HepG2 (cell line): Measurements from ENCODE around the gene NUP153. TPM values are rescaled to one million over a fixed set of nuclear protein-coding genes. Genes with fewer than 3 reads are reported as not detected.
A peak's percentile ranks its signal among the peaks of the same experiment; 100 is the strongest.

ENCODE experiments used
- ATAC-seq: fragments of 200-7000 bp; cut with Tn5 transposase; 3 replicates; pipeline ENCODE4 v1.9.1; 2020; ENCODE audit warnings: mild to moderate bottlenecking, moderate library complexity
- BruUV-seq: library from RNA; stranded (reverse); fragments of 400-500 nt; replicated peaks from 2 replicates; lab custom pipeline; 2021; lab: Mats Ljungman, UMichigan
- CTCF ChIA-PET: fragments of 300-600 bp; formaldehyde crosslinking; extraction: SDS; loops from one replicate; lab custom pipeline; 2021; ENCODE audit warnings: low total read pairs, inconsistent platforms, low intra/inter-chr PET ratio; lab: Yijun Ruan, JAX
- POLR2A ChIA-PET: fragments of 350-600 bp; sonication (Branson Sonifier 250); formaldehyde crosslinking; loops from one replicate; lab custom pipeline; 2020; ENCODE audit warnings: antibody characterized with exemption, inconsistent platforms; lab: Yijun Ruan, JAX
- DNase-seq: peaks from one replicate; pipeline ENCODE4 v3.0.0-alpha.2; 2015; ENCODE audit warnings: low spot score
- FAIRE-seq: peaks from 3 replicates; lab custom pipeline; 2011; peaks lifted over from hg19 to GRCh38; lab: Jason Lieb, UNC
- H2AFZ ChIP-seq: one replicate; pipeline ENCODE4 v1.6.1; 2011; ENCODE audit warnings: low read length, inconsistent platforms
- H3K27ac ChIP-seq: fragments of 300-600 bp; 3 replicates; pipeline ENCODE4 v1.8.0; 2011; ENCODE audit warnings: mixed run types, mild to moderate bottlenecking, mixed read lengths, low read length, inconsistent platforms; ENCODE audit not compliant: insufficient read depth; ENCODE audit errors: extremely low read length
- H3K27me3 ChIP-seq, 2 experiments: fragments of 200-600 bp in 1 of 2; 2 replicates in 1 of 2; 3 replicates in 1 of 2; pipeline versions ENCODE4 v1.6.0 to v1.8.0; 2011; ENCODE audit warnings: low read length in 2 of 2, mild to moderate bottlenecking in 2 of 2, moderate library complexity in 2 of 2, inconsistent platforms in 1 of 2; ENCODE audit not compliant: insufficient read depth in 2 of 2, control insufficient read depth in 1 of 2
- H3K36me3 ChIP-seq, 2 experiments: fragments of 200-600 bp in 1 of 2; replicated peaks in 1 of 2; 2 replicates in 1 of 2; 3 replicates in 1 of 2; pipeline versions ENCODE4 v1.5.1 to v1.8.0; 2011; ENCODE audit warnings: low read length in 2 of 2, inconsistent platforms in 1 of 2; ENCODE audit not compliant: insufficient read depth in 2 of 2, control insufficient read depth in 1 of 2
- H3K4me1 ChIP-seq: 2 replicates; pipeline ENCODE4 v1.5.1; 2012; ENCODE audit warnings: low read length, inconsistent platforms; ENCODE audit not compliant: insufficient read depth
- H3K4me2 ChIP-seq: 2 replicates; pipeline ENCODE4 v1.6.0; 2011; ENCODE audit warnings: low read depth, low read length, inconsistent platforms
- H3K4me3 ChIP-seq, 3 experiments: fragments of 200-600 bp in 1 of 3; sonication (generic), shearing (Covaris generic) in 1 of 3; replicated peaks in 1 of 3; 2 replicates each; pipeline ENCODE4 v1.5.1; 2011 to 2016; ENCODE audit warnings: low read length in 3 of 3, inconsistent platforms in 2 of 3, low read depth in 2 of 3, mild to moderate bottlenecking in 2 of 3, control low read depth in 1 of 3, mixed read lengths in 1 of 3; ENCODE audit not compliant: insufficient read depth in 1 of 3
- H3K79me2 ChIP-seq: one replicate; pipeline ENCODE4 v1.6.1; 2011; ENCODE audit warnings: low read length, inconsistent platforms; ENCODE audit not compliant: insufficient read depth
- H3K9ac ChIP-seq: 2 replicates; pipeline ENCODE4 v1.6.0; 2011; ENCODE audit warnings: mild to moderate bottlenecking, low read depth, low read length, inconsistent platforms; ENCODE audit not compliant: insufficient read depth
- H3K9me3 ChIP-seq: 2 replicates; pipeline ENCODE4 v1.5.1; 2012; ENCODE audit warnings: mild to moderate bottlenecking, low read length
- H4K20me1 ChIP-seq: 2 replicates; pipeline ENCODE4 v1.6.0; 2011; ENCODE audit warnings: inconsistent platforms, mild to moderate bottlenecking, low read length, moderate library complexity; ENCODE audit not compliant: insufficient read depth
- KDM5A ChIP-seq: fragments of 200-600 bp; sonication (generic); IDR thresholded peaks from 2 replicates; pipeline ENCODE4 v1.7.0; 2018; ENCODE audit warnings: antibody characterized with exemption, mild to moderate bottlenecking, low read length, borderline replicate concordance
- NFE2 ChIP-seq: sonication (generic); formaldehyde crosslinking; IDR thresholded peaks from 2 replicates; pipeline ENCODE4 v1.4.0; 2020; ENCODE audit warnings: missing genetic modification reagents
- RFX3 ChIP-seq: IDR thresholded peaks from 2 replicates; pipeline ENCODE4 v1.6.1; 2016; ENCODE audit warnings: missing biosample characterization, missing genetic modification reagents
- SNAPC4 ChIP-seq: sonication (generic); formaldehyde crosslinking; IDR thresholded peaks from 2 replicates; pipeline ENCODE4 v1.4.0; 2020; ENCODE audit warnings: mild to moderate bottlenecking, missing genetic modification reagents
- TBX3 ChIP-seq: fragments of 450-650 bp; IDR thresholded peaks from 2 replicates; pipeline ENCODE4 v1.6.1; 2017; ENCODE audit warnings: antibody characterized with exemption, mild to moderate bottlenecking, inconsistent platforms, borderline replicate concordance
- ZBTB3 ChIP-seq: sonication (generic); formaldehyde crosslinking; IDR thresholded peaks from 2 replicates; pipeline ENCODE4 v1.4.0; 2020; ENCODE audit warnings: low read depth, mild to moderate bottlenecking, moderate library complexity, missing genetic modification reagents, borderline replicate concordance
- ZFP82 ChIP-seq: sonication (generic); formaldehyde crosslinking; IDR thresholded peaks from 2 replicates; pipeline ENCODE4 v1.5.1; 2020; ENCODE audit warnings: mild to moderate bottlenecking, missing genetic modification reagents, borderline replicate concordance
- ZNF138 ChIP-seq: sonication (generic); formaldehyde crosslinking; IDR thresholded peaks from 2 replicates; pipeline ENCODE4 v1.5.0; 2020; ENCODE audit warnings: mild to moderate bottlenecking, low read depth, missing genetic modification reagents
- ZNF160 ChIP-seq: sonication (generic); formaldehyde crosslinking; IDR thresholded peaks from 2 replicates; pipeline ENCODE4 v1.8.0; 2022; ENCODE audit warnings: mild to moderate bottlenecking, inconsistent platforms, missing genetic modification reagents
- ZNF205 ChIP-seq: IDR thresholded peaks from 2 replicates; pipeline ENCODE4 v1.6.1; 2018; ENCODE audit warnings: missing biosample characterization, missing genetic modification reagents
- ZNF281 ChIP-seq: sonication (generic); formaldehyde crosslinking; IDR thresholded peaks from 2 replicates; pipeline ENCODE4 v1.4.0; 2020; ENCODE audit warnings: missing genetic modification reagents, borderline replicate concordance
- ZNF296 ChIP-seq: sonication (generic); formaldehyde crosslinking; conservative IDR thresholded peaks from 2 replicates; pipeline ENCODE4 v1.5.0; 2020; ENCODE audit warnings: mild to moderate bottlenecking, missing genetic modification reagents
- ZNF33A ChIP-seq: sonication (generic); formaldehyde crosslinking; IDR thresholded peaks from 2 replicates; pipeline ENCODE4 v1.5.1; 2020; ENCODE audit warnings: missing genetic modification reagents, mild to moderate bottlenecking, moderate library complexity, borderline replicate concordance
- ZNF7 ChIP-seq: IDR thresholded peaks from 2 replicates; pipeline ENCODE4 v1.6.1; 2016; ENCODE audit warnings: missing biosample characterization, missing genetic modification reagents
- WGBS: methylation state at CpG from one replicate; pipeline ENCODE4 v1.1.6; 2017; ENCODE audit warnings: low lambda C conversion rate; 5-methylcytosine and 5-hydroxymethylcytosine counted together
- in situ Hi-C: cut with HindIII; loops from 2 replicates; pipeline ENCODE4 v1.10.0; 2017; ENCODE audit warnings: low pct_unique_long_range_greater_than_20kb; ENCODE audit not compliant: extremely low pct_ligation_motif_present
- intact Hi-C: fragments of 100-400 bp; cut with micrococcal nuclease; formaldehyde crosslinking; loops from one replicate; pipeline ENCODE4 v1.10.0; 2022; ENCODE audit not compliant: unreplicated experiment
- polyA plus RNA-seq, 8 experiments: library from polyadenylated mRNA; depleted of rRNA in 3 of 8; stranded (reverse) in 7 of 8; unstranded in 1 of 8; fragments of >200 nt; fragmentation: Illumina TruSeq in 4 of 8; extraction: Trizol in 4 of 8; gene quantifications; 2 replicates each; pipeline versions ENCODE4 v1.2.1 to v1.2.3, GENCODE V29; 2011 to 2016; ENCODE audit warnings: low read depth in 4 of 8, missing spikeins in 1 of 8, mixed read lengths in 1 of 8; ENCODE audit not compliant: insufficient read depth in 1 of 8
- total RNA-seq, 5 experiments: library from RNA; depleted of rRNA; stranded (reverse); fragments of >200 nt; fragmentation: Illumina TruSeq; extraction: Trizol; gene quantifications; 2 replicates each; pipeline ENCODE4 v1.2.3, GENCODE V29; 2016; ENCODE audit warnings: low read depth in 1 of 5
- TF ChIP-seq, protein P1 (sequence below): IDR thresholded peaks from 2 replicates; pipeline ENCODE4 v1.6.1; 2016; ENCODE audit warnings: missing genetic modification reagents, missing compliant biosample characterization

Gene NUP153
- total and polyA plus RNA-seq, 2 of the 13 experiments (the other 11 are each of a cell fraction or from before 2014, with no cell fraction given): 29.8 to 55.2 TPM

GRCh38 chr6:17600527-17601385 is 106.0 kb downstream of the NUP153 start:
- no TSS peak for BruUV-seq
- in situ Hi-C loops: no loop called here
- no peaks in the 10 kb centered on the region; a peak in 1 of 5 replicates for H3K27me3 ChIP-seq
- intact Hi-C loops: loop anchor here (5.0 kb wide), 2 partner anchors 42 to 107 kb away; partner anchors contain the start of gene NUP153
- H3K4me3 ChIP-seq: peak overlapping the region; percentile 92 to 99 (median 98)
- WGBS: under 1% methylated on average over 47 of the region's 77 CpGs
- POLR2A ChIA-PET: interaction anchor here (0.6 to 3.0 kb wide), 11 partner anchors 8 to 289 kb away, joined by 3 to 12 read pairs (median 3); partner anchors contain the start of gene NUP153
- peaks cover 2 to 17% of the 10 kb centered on the region in 2 experiments; a peak in 4 of 5 replicates for H3K36me3 ChIP-seq
- H3K79me2 ChIP-seq: peaks cover 21% of the 10 kb centered on the region
- H2AFZ ChIP-seq: peak overlapping the region; percentile 64
- H3K9ac ChIP-seq: peak overlapping the region; percentile 89
- FAIRE-seq (no peak), ATAC-seq (peak; percentile 71), DNase-seq (peak; percentile 24)
- peak overlapping the region; percentile 93 for H3K27ac ChIP-seq
- no peaks in the 10 kb centered on the region for H4K20me1 ChIP-seq
- CTCF ChIA-PET: interaction anchor here (1.3 kb wide), 1 partner anchor 16 kb away, joined by 4 read pairs; no protein-coding TSS in a partner anchor
- H3K4me1 ChIP-seq: peaks cover 34% of the 10 kb centered on the region
- peak overlapping the region; percentile 93 for H3K4me2 ChIP-seq
- no peaks in the 10 kb centered on the region for H3K9me3 ChIP-seq
- TF ChIP-seq RFX3 (CRISPR knock-in tag) (no peak), ZNF160 (CRISPR knock-in tag) (no peak), ZNF138 (CRISPR knock-in tag) (no peak), KDM5A (no peak; the same call in 1 of the 2 replicates), ZNF33A (CRISPR knock-in tag) (no peak), ZNF205 (CRISPR knock-in tag) (peak; percentile 58; the same call in 1 of the 2 replicates), NFE2 (CRISPR knock-in tag) (no peak), ZNF296 (no peak), ZNF7 (no peak), SNAPC4 (no peak), ZBTB3 (CRISPR knock-in tag) (0 out of 2 replicates have a peak, but pooled peaks have one; percentile 79), ZFP82 (CRISPR knock-in tag) (no peak), ZNF281 (CRISPR knock-in tag) (no peak), TBX3 (no peak)
- TF ChIP-seq, protein P1, sequence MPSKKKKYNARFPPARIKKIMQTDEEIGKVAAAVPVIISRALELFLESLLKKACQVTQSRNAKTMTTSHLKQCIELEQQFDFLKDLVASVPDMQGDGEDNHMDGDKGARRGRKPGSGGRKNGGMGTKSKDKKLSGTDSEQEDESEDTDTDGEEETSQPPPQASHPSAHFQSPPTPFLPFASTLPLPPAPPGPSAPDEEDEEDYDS: no peak
